Measurements from ENCODE around the gene MCC.

Gene MCC

DNA sequence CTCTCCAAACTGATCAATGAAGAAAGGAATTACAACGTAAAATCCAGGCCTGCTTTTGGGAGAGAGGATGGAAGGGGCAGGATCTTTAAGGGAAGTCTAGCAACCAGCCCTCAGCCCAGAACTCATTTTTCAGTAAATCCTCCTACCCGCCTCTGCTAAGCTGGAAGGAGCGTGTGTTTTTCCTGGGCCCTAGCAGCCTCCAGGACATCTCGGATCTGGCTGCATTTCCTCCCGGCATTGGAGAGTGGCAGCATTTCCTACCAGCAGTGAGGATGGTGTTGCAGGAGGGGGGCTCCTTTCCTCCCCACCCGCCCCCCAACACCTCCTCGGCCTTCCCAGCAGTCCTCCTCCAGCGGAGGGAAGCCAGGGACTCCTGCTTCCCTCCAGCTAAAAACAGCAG, 457.1 kb downstream of the MCC start:
- no peak for DNase-seq (ENCODE audit: low spot score)

- DNase-seq (ENCODE audit: low spot score): peak; percentile 38
Observed at GRCh38 chr5:113029614-113030013, 458.6 kb downstream of the MCC start.

DNA sequence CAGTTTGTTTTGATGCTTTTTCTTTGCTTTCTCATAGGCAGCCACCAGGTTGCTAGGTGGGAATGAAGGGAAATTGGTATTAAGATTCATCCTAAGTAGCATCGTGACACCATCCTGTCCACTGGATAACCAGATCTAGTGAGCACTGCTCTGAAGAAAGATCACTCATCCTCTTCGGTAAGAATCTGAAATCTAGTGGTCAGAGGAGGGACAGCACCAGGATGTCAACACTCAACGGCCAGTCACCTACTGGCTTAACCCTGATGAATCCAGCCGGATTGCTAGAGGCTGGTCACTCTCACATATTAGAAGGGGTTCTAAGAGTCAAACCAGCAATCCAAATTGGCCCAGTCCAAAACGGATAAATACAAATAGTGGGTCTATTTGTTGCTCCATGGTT, 460.8 kb downstream of the MCC start:
- DNase-seq (ENCODE audit: low spot score): no peak

DNA sequence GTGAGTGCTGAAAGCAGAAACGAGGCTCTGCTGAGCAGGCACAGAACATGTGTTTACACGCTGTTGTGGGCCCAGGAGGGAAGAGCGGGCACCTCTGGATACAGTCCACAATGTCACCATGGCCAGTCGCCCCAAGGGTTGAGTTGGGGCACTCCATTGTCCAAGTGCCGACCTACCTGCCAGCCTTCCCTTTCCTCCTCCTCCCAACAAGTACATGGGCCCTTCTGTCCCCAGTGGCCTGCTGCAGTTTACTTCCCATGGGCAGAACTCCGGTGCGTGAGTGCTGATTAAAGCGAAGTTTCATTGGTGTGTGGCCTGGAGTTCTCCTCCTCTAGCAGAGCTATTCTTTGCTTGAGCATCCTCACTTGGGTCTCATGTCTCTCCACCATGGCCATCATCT, 461.2 kb downstream of the MCC start:
- no peak for DNase-seq (ENCODE audit: low spot score)

DNA sequence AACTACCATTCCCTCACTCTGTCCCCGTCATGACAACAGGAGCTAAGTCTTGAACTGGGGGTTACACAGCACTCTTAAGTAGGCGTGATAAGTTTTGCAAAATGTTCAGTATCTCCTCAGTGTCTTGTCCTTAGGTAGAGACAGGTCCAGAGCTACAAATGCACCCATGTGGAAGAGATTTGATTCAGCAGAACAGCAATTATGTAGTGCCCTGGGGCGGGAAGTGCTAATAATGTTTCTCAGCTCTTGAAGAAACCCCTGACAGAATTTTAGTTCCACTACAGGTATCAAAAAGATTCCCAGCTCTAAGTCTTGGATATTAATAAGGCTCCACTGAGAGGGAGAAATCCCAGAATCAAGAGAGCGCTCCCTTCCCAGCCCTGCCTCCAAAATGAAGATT, 462.0 kb downstream of the MCC start:
- no peak for DNase-seq (ENCODE audit: low spot score)

- no peak for DNase-seq (ENCODE audit: low spot score)
Observed at GRCh38 chr5:113025596-113025995, 462.7 kb downstream of the MCC start.

DNA sequence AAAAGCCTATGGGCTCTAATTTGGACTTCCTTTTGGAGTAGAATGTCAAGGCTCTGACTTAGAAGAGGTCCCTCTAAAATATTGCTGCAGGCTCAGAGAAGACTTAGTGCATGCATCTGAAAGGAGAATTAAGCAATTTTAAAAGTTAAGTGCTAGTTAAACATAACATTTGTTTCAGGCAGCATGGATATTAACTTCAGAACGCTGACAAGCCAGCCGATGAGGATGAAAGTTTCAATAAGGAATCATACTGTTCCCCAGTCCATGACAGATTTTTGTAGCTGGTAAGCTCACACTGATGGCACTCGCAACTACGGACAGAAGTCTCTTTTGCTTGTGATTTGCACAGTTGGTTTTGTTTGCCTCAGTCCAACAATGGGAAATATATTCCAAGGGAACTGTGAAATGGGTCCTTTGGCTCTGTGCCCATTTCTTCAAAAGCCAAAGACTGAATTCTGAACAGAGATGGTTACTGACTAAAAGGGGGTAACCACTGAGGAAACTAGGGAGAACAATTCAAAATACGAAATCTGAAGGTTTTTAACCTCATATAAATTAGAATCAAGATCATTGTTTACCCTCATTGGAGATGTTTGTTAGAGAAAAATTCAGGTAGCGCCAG, 464.1 kb downstream of the MCC start:
- no peak for DNase-seq (ENCODE audit: low spot score)

- DNase-seq (ENCODE audit: low spot score): no peak
Observed at GRCh38 chr5:113022661-113023060, 465.6 kb downstream of the MCC start.

- peak; percentile 34 for DNase-seq (ENCODE audit: low spot score)
Observed at GRCh38 chr5:113020461-113021273, 467.6 kb downstream of the MCC start.

DNA sequence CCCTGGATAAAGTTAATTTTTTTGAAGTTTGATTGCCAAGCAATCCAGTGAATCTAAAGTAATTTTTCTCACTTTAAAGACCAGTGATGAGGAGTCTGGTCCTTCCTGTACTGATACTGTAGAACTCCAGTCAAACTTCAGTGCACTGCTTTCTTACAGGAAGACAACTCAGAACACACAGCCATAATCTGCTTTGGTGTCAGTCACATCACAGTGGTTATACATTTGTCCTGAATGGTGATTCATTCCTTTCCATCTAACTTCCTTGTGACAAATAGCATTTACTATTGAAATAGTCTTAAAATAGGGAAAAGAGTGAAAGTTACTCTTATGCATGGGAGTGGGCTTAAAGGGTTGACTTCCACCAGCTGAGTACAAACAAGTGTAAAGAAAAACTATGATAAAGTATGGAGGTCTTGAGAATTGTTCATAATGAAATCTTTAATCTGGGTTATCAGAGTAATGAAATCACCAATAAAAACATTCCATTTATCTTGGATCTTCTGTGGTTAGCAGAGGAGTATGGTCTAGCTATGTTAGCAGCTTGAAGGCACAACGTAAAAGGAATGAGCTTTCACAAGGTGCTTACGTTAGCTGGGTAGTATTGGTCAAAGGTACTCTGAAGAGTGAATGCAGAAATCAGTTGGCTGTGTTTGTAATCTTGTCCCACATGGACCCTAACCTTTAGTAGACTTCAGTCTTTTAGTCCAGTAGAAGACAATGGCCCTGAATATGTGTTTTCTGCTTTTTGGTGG, 470.2 kb downstream of the MCC start:
- no peak for DNase-seq (ENCODE audit: low spot score)

DNA sequence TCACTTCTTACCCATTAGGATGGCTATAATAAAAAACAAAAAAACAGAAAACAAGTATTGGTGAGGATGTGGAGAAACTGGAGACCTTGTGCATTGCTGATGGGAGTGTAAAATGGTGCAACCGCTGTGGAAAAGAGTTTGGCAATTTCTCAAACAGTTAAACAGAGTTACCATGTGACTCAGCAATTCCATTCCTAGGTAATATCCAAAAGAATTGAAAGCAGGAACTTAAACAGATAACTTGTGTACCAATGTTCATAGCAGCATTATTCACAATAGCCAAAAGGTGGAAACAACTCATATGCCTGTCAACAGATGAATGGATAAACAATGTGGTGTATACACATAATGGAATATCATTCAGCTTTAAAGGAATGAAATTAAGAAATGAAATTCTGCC, 482.8 kb downstream of the MCC start:
- no peak for DNase-seq (ENCODE audit: low spot score)

DNA sequence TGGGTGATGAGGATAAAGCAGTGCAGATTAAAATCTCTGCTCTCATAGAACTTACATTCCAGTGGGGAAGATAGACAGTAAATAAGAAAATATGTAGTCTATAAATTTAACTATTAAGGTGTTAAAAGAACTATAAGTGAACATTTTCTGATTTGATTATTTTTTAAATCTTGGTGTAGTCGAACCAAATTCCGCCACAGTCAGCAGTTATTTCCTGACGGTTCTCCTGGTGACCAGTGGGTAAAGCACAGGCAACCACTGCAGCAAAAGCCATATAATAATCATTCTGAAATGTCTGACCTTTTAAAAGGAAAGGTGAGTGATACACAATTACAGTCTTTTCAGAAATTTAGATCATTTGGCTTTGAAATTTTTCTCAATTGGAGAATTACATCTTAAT, 484.5 kb downstream of the MCC start:
- DNase-seq (ENCODE audit: low spot score): no peak

- no peak for DNase-seq (ENCODE audit: low spot score)
Observed at GRCh38 chr5:113002423-113002822, 485.8 kb downstream of the MCC start.

DNA sequence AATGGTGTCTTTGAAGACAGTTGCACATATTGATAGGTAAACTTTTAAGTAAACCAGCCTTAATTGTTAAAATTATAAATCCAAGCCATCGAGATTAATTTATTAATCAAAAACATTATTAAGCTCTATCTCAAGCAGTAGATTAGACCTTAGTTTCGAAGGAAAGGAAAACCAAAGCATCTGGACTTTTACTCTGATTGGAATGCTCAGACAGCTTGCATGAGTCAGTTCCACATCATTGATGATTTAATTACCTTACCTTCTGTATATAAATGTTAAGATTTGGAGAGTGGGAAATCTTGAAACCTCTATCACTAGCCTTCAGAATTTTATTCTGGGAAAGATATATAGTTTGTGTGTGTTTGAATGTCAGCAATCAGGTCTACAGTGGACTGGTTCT, 487.8 kb downstream of the MCC start:
- DNase-seq (ENCODE audit: low spot score): no peak

DNA sequence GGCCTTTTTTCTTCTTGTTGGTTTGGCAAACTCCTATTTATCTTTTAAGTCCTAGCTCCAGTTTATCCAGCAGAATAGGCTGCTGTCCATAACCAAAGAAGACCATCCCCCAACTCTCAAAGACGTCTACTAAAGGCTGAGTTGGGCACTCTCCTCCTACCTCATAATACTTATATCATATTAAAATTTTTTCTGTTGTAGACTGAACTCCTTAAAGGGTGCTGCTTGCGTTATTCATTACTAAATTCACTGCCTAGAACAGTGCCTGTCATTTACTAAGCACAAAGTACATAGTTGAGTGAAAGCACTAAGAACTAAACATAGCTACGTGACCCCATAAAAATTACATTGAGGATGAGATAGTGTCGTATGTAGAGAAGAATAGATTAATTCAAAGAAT, 490.0 kb downstream of the MCC start:
- no peak for DNase-seq (ENCODE audit: low spot score)

GRCh38 chr5:112996830-112997374, 491.4 kb downstream of the MCC start:
- DNase-seq (ENCODE audit: low spot score): no peak

DNA sequence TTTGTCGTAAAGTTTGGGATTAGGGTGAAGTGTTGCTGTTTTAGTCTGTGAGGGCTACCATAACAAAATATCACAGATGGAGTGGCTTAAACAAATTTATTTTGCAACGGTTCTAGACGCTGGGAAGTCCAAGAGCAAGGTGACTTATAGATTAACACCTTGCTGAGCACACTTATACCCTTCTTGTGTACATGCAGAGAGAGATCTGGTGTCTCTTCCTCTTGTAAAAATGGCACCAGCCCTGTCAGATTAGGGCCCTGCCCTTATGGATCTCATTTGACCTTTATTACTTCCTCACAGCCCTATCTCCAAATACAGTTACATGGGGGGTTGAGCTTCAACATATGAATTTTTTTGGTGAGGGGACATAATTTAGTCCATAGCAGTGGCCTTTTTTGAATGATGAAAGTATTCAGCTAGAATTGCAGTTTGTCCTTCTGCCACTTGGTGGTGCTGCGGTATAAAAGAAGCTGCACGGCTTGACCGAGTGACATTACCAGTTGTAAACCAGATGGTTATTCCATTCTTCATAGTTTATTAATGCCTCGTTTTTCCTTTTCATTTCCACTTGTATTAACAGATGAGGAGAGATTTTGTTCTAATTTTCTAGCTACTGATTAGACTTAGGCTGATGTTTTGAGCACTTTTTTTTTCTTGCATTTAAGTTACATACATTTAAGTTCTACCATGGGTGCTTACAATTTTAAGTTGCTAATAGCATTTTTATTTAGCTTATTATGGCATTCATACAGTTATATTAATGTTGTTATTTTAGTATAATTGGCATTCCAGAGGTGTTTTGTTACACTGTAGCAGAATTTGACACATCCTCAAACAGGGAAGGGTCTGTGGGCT, 492.3 kb downstream of the MCC start:
- peak; percentile 78 for DNase-seq (ENCODE audit: low spot score)

GRCh38 chr5:112986224-112986623, 502.0 kb downstream of the MCC start:
- no peak for DNase-seq (ENCODE audit: low spot score)

GRCh38 chr5:112983363-112983762, 504.9 kb downstream of the MCC start:
- no peak for DNase-seq (ENCODE audit: low spot score)

GRCh38 chr5:112979723-112980122, 508.5 kb downstream of the MCC start:
- no peak for DNase-seq (ENCODE audit: low spot score)

DNA sequence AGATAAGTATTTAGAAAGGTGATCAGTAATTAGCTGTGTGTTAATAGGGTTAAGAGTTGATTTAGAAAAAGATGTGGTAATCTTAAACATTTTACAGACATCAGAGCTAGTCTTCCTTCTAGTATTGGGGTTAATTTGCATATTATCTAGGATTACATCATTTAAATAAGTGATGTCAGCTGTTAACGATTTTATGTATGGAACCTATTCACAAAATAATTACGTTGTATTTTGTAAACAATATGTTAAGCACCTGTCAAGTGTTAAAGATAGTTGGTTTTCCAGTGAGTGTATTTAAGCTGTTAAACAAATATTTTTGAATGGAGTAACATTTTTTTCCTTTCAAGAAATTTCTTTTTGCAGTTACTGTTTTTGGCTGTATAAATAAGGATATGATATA, 509.4 kb downstream of the MCC start:
- DNase-seq (ENCODE audit: low spot score): no peak

- DNase-seq (ENCODE audit: low spot score): no peak
Observed at GRCh38 chr5:112977440-112977861, 510.8 kb downstream of the MCC start.
